ENCODE results near the gene PCK1.
"Not testable (repeated sequence)": the region's sequence is repeated elsewhere in the genome, so short reads cannot be mapped to it uniquely, and the experiment has no call there.

Gene PCK1

GRCh38 chr20:57560554-57561355 lies at the start of gene PCK1:
TSS of gene PCK1 (plus strand) at chr20:57561110. CDS start at chr20:57561412, 302 bp downstream.
- DNase-seq (ENCODE audit: low spot score) = no peak

GRCh38 chr20:57511709-57512108 lies 49.2 kb upstream of the PCK1 start:
- DNase-seq (ENCODE audit: low spot score) = not testable (repeated sequence)

GRCh38 chr20:57512432-57512831 lies 48.5 kb upstream of the PCK1 start:
- DNase-seq (ENCODE audit: low spot score) = no peak

- peak; percentile 45 for DNase-seq (ENCODE audit: low spot score)
Observed at GRCh38 chr20:57513199-57513598, 47.7 kb upstream of the PCK1 start.

- DNase-seq (ENCODE audit: low spot score) = peak; percentile 76
Observed at GRCh38 chr20:57514273-57514751, 46.6 kb upstream of the PCK1 start.

GRCh38 chr20:57517904-57518303 lies 43.0 kb upstream of the PCK1 start:
- no peak for DNase-seq (ENCODE audit: low spot score)

- no peak for DNase-seq (ENCODE audit: low spot score)
Observed at GRCh38 chr20:57522380-57523140, 38.4 kb upstream of the PCK1 start.

GRCh38 chr20:57523782-57524181 lies 37.1 kb upstream of the PCK1 start:
- DNase-seq (ENCODE audit: low spot score) = no peak

- DNase-seq (ENCODE audit: low spot score) = no peak
Observed at GRCh38 chr20:57524511-57525176, 36.3 kb upstream of the PCK1 start, which contains the start of gene CTCFL. TSS of gene CTCFL (minus strand) at chr20:57525140. CDS start at chr20:57524205, 935 bp downstream.

GRCh38 chr20:57525328-57526086 lies 35.4 kb upstream of the PCK1 start:
- no peak for DNase-seq (ENCODE audit: low spot score)

- DNase-seq (ENCODE audit: low spot score) = no peak
Observed at GRCh38 chr20:57526087-57526884, 34.6 kb upstream of the PCK1 start.

- DNase-seq (ENCODE audit: low spot score) = no peak
Observed at GRCh38 chr20:57526885-57527460, 33.9 kb upstream of the PCK1 start.

GRCh38 chr20:57527728-57528127 lies 33.2 kb upstream of the PCK1 start:
- DNase-seq (ENCODE audit: low spot score) = no peak

GRCh38 chr20:57528148-57528547 lies 32.8 kb upstream of the PCK1 start:
- no peak for DNase-seq (ENCODE audit: low spot score)

GRCh38 chr20:57529160-57529585 lies 31.7 kb upstream of the PCK1 start:
- DNase-seq (ENCODE audit: low spot score) = no peak

- no peak for DNase-seq (ENCODE audit: low spot score)
Observed at GRCh38 chr20:57529810-57530209, 31.1 kb upstream of the PCK1 start.

GRCh38 chr20:57530327-57530981 lies 30.5 kb upstream of the PCK1 start:
- DNase-seq (ENCODE audit: low spot score) = no peak

- DNase-seq (ENCODE audit: low spot score) = no peak
Observed at GRCh38 chr20:57532104-57532503, 28.8 kb upstream of the PCK1 start.

GRCh38 chr20:57535297-57535696 lies 25.6 kb upstream of the PCK1 start:
- DNase-seq (ENCODE audit: low spot score) = no peak
